ENCODE measurements around the gene TEX29.

Gene TEX29

DNA sequence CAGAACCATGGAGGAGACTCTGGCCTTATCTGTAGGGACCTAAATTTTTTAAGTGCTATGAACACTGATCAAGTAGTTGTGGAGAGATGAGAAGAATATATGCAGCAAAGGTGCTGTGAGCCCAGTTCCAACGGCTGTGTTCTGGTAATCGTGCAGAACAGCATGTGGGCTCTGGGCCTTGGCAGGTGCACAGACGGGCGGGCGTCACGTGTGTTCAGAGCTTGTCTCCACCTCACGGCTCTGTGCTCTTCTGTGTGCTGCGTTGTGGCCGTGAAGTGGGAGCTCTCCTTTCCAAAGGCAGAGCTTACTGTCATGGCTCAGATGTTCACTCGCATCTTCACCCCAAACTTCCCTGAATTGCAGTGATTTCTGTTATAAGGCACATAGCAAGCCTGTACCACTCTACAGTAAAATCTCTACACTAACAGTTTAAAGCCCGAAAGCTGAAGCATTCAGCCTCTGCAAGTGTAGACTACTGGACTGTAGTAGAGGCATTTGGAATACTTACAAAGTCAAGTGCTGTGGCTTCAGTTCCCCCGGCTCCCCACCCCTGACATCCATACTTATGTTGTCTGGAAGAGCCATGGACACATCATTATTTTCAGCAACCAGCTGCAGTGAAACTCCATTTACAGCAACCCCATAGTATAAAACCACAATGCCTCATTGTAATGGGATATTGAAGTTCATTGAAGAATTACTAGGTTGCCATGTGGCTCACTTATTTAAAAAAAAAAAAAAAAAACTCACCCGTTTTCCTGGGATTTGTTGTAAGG, 27.5 kb upstream of the TEX29 start:
- no peak for DNase-seq

DNA sequence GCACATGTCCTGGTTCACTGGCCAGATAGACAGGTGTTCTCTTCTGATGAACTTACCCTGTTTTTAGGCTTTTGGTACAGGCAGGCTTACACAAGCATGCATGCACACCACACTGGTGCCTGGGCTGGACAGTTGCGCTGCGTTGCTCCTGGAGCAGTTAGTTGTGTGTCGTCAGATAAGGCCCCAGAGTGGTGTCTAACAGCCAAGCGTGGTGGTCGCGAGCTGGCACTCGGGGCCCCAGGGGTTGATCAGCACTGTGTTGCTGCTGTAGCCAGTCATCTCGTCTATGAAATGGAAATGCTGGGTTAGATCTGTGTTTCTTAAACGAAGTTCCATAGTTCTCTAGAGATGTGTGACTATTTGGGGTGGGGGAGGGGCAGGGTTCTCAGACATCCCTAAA, 24.6 kb upstream of the TEX29 start:
- no peak for DNase-seq

DNA sequence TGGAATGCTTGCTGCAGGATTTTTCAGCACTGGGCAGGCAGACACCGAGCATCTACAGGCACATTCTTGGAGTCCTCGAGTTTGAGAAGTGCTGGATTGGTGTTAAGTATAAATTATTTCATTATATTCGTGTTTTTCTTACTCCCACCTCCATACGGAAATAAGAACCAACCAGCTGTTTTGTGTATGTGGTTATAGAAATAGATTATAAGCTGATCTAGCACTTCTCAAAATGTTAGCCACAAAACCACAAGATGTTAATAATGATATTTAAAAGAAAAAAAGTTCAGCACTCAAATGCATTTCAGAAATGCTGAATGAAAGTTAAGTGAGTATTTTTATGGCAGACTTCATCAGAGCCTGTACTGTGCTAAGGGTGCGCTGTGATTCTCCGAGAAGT, 24.0 kb upstream of the TEX29 start:
- peak; percentile 7 for DNase-seq

DNA sequence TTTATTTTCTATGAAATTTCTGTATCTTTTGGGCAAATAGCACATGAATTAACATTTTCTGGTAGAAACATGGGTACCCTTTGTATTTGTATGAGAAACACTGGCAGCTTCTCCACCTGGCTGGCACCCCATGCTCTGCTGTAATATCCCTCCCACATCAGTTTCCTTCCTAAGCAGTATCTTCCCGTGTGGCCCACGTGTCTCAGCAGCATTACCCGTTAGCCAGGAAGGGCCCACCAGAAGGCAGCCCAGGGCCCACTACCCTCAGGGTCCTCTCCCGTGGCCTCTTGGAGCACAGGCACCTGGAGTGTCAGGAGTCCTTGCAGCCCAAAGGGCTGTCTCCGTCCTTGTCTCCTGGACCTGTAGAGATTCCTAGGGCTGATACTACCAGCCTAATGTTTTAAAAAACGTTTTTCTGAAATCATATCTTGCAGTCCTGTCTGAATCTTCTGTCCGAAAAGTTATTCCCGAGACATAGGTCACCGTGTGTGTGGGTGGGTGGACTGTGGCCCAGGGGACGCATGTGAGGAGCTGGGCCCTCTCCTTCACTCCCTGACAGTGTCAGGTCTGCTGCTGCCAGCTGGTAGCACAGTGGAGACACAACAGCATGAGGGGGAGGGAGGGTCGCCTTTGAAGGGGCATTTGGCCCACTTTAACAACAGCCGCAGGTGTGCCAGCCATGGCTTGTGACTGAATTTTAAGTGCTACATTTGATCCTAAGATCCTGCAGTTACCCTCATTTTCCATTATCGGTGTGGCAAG, 22.0 kb upstream of the TEX29 start:
- DNase-seq = no peak

DNA sequence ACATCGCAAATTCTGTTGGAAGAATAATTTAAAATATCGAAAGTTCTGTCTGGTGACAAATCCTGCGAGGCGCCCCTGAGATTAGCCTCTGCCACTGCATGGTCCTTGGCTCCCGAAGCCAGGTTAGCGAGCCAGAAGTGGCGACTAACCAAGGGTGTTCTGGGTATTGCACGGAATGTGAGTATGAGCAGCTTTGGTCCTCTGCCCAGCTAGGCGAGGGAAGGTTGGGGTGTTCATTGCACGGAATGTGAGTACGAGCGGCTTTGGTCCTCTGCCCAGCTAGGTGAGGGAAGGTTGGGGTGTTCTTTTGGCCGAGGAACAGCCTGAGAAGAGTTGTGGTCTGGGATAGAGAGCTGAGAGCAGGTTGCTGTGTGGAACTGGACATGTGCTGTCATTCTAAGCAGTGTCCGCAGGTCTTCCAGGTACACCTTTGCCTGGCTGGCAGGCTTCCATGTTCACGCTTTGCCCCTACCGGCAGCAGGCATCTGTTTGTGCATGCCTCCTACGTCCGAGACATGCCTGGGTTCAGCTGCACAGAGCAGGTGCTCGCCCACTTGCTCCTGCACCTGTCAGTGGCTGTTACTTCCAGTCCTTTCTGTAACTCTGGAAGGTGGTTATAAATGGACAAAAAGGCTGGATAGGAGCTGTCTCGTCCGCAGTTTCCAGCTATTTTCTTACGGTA, 18.3 kb upstream of the TEX29 start:
- DNase-seq = no peak

DNA sequence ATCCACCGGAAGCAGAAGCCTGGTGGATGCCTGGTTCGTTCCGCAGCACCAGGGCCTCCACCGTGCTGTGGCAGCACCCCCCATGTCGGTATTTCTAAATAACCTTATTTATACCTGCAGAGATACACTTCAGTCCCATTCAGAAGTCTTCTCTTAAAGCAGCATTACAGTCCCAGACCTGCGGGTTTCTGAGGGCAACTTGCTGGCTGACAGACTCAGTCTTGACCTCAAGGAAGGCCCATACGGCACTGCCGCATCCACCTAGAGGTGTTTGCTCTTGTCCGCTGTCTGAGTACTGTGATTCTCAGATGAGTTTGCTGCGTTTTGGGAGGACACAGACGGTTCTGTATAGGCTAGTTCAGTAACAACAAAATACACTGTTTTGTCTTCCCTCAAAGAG, 16.9 kb upstream of the TEX29 start:
- no peak for DNase-seq

DNA sequence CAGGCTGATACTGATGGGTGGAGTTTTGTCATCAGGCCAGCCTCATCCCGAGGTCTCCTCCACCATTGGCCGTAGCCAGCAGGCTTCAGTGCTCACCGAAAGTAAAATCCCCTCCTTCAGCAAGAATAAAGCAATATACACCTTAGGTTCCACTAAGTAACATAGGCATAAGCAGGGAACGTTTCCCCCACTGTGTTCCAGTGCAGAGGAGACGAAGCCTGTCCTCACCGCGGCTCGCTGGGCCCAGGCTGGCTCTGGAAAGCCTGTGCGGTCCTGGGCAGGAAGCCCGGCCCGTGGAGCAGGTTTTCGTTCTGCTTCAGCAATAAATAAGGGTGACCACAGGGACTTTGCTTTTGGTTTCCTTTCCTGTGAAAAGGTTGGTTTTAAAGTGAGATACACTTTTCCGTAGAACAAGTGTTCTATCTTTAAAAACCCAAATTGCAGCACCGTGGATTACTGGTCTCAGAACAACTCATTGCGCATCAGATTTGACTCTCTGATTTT, 16.3 kb upstream of the TEX29 start:
- DNase-seq = no peak

DNA sequence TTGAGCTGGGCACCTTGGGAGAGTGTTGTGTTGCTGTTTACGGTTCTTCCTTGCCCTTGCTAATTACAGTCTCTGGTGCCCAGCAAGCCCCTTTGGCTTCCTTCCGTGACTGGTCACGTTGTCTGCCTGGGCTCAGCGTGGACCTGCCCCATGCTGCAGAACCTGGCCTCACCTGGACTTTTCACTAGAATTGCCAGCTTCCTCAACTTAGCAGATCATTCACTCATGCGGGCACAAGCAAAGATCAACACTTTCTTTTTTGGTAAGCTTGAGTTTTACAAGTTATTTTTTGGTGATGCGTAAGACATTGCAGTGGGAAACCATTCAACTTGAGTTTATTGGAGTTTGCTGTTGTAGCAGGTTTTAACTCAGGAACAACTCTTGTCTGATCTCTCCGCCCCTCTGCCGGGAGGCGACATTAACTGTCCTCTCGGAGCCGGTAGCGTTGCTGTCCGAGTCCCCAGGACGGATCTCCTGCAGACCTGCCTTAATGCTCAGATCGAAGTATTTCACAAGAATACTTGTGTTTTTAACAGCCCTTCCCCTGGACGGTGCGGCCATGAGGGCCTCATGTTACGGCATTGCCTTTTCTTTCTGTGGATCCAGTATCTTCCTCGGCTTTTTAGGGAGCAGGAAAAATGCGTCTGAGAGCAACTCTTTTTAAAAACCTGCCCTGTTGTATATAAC, 15.7 kb upstream of the TEX29 start:
- no peak for DNase-seq

DNA sequence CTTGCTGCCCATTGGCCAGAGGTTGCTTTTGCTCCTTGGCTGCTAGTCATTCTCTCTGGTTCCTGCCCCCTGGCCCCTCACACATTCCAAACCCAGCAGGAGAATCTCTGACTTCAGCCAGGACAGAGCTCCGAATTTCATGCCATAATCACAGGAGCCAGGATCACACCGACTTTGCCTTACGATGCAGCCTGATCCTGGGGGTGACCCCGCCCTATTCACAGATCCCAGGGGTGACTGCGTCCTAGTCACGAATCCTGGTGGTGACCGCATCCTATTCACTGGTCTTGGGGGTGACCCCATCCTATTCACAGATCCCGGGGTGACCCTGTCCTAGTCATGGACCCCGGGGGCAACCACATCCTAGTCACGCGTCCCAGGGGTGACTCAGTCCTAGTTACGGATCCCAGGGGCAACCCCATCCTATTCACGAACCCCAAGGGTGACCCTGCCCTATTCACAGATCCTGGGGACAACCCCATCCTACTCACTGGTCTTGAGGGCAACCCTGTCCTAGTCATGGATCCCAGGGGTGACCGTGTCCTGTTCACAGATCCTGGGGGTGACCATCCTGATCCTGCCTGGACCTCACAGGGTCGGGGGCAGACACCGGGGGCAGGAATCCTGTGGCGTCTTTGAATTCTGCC, 7.4 kb upstream of the TEX29 start:
- no peak for DNase-seq

DNA sequence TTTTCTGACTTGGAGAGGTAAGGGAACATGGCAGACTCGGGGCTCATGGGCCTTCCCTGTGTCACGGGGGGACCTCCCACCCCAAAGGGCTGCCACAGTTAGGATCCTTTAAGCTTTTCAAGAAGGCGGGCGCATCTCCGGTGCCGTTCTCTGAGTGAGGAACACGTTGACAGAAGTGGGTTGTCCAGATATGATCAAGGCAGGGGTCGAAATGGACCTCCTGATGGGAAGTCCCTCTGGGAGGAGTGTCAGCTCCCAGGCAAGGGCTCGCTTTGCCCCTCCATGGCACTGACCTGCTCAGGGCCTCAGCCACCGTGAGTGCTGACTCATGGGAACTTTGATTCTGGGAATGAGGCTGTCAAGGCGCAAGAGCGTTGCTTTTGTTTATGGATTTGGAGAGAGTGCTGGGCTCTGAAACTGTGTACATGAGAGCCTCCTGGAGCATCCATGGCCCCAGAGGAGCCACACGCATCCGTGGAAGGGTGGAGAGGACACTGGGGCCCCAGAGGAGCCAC, 6.5 kb upstream of the TEX29 start:
- DNase-seq = no peak

DNA sequence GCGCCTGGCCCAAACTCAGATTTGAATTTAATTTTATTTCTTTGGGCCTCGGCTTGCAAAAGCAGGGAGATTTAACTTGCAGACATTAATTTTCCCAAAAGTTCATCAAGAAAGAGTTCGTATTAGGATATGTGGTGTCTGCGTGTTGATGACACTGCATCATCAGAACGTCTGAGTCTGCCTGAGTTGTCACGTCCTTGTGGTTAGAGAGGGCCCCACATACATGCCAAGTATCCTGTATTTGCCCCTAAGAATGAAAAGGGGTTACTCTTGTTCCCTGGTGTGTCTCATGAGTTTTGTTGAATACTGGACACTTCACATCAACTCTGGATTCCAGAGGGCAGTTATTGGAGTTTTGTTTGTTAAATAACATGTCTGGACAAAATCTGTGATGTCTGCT, 5.6 kb upstream of the TEX29 start:
- DNase-seq = no peak

DNA sequence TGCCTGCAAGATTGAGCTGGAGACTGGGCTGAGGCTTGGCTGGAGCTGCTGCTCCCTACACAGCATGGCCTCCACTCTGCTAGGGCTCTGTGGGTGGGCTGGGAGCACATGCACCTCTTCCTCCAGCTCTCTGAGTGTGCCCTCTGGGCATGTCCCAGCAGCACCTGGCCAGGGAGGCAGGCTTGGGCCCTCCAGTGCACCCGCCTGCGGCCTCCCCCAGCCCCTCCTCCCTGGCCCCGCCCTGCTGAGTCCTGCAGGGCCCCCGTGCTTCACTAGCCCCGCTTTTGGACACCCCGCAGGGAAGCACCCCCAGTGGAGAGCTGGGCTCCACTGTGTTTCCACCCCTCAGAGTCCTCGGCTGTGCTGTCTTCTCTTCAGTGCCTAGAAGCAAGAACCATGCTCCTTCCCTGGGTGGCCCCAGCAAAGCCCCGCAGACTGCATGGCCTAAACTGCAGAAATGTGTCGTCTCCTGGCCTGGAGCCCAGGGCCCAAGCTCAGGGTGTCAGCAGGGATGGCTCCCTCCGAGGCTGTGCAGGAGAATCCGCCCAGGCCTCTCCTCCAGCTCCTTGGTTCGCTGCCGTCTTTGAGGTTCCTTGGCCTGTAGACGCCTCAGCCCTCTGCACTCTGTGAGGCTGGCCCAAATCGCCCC, 5.0 kb upstream of the TEX29 start:
- no peak for DNase-seq

DNA sequence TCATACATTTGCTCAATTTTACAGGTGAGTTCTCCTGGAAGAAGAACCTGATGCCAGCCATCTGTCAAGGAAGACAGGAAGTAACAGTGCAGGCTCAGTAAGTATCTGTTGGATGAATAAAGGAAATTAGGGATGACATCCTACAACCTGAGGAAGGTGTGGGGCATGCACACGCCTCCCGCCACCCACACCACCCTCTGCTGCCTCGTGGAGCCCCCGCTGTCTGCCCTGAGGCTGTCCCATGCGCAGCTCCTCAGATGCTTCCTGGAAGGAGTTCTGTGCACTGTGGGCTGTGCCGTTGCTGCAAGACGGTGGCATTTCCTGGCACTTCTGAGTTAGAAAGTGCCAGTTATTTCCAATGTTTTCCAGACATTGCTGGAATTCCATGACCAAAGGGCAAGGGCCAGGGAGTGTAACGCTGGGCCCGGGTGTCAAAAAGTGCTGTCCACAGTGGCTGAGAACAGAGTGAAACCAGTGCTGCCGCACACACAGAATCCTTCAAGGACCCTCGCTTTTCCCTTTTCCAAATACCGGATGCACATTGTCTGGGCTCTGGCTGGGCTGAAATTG, 4.2 kb upstream of the TEX29 start:
- DNase-seq = no peak

DNA sequence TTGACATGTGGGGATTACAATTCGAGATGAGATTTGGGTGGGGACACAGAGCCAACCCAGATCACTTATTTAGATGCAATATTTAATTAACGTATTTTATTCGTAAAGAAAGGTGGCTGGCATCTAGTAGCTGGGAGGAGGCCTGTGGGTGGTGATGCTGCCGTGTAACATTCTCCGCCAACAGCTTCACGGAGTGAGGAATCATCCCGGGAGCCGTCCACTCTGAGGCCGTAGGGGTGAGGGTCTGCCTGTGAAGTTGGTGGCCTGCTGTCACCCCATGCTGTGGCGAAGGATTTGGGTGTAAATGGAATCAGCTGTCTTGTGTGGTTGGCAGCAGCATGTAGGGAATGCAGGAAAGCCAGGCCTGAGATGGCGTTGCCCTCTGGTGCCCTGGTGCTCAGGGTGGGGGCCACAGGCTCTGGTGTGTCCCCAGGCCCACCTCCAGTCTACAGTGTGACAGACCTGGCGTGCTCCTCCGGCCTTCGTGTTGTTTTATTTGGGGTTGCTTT, 3.3 kb upstream of the TEX29 start:
- DNase-seq = no peak

DNA sequence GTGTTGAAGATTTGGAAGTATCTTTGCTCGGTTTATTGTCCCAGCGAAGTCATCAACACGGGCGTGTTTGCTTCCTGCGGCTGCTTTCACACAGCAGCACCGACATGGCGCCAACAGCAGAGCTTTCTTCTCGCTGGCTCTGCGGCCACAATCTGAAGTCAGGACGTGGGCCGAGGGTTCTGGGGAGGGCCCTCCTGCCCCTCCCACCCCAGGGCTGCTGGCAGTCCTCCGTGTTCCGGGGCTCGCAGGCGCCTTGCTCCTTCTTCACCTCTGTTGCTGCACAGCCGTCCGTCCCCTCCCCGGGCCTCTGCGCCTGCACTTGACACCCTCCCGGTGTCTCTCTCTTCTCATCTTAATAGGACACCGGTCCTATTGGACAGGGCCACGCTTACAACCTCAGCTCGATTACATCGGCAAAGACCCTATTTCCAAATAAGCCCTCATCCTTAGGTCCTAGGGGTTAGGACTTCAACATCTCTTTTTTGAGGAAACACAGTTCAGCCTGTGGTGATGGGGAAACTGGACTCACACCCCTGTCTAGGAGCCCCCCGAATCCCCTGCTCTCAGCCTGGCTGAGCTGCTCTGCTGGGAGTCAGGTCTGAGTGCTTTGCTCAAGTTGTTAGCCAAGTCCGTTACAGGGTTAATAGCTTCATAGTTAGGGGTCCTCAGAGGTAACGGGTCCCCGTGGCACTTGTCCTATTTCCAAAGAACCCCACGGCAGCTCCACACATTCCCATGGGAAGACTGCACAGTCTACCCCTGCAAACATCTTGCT, 2.7 kb upstream of the TEX29 start:
- no peak for DNase-seq

DNA sequence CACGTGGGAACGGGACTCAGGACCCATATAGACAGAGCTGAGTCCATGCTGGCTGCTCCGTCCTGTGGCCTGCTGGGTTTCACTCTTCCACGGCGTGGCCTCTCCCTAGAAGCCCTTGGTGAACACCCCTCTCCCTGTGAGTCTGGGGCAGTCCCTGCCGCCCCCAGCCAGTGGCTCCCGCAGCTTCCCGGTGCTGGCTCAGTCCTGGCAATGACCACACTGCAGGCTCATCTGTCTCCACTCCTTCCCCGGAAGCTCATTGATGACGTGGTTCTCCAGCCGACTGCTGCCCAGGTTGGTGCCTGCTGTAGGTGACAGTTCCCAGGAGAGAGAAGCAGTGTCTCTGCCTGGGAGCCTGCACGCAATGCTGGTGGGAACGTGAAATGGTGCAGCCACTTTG, 2.1 kb upstream of the TEX29 start:
- DNase-seq = no peak

DNA sequence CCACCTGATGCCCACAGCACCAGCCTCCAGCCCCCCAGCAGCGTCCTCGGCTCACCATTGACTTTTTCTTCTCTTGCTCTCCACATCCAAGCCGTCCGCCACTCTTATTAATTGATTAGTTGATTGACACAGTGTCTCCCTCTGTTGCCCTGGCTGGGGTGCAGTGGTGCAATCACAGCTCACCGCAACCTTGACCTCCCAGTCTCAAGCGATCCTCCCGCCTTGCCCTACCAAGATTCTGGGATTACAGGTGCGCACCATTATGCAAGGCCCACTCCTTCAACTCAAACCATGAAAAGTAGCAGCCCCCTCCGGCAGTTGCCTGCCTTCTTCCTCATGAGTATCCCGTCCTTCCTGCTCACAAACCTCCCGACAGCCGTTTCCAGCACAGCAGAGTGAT, 921 bp upstream of the TEX29 start:
- DNase-seq = no peak

DNA sequence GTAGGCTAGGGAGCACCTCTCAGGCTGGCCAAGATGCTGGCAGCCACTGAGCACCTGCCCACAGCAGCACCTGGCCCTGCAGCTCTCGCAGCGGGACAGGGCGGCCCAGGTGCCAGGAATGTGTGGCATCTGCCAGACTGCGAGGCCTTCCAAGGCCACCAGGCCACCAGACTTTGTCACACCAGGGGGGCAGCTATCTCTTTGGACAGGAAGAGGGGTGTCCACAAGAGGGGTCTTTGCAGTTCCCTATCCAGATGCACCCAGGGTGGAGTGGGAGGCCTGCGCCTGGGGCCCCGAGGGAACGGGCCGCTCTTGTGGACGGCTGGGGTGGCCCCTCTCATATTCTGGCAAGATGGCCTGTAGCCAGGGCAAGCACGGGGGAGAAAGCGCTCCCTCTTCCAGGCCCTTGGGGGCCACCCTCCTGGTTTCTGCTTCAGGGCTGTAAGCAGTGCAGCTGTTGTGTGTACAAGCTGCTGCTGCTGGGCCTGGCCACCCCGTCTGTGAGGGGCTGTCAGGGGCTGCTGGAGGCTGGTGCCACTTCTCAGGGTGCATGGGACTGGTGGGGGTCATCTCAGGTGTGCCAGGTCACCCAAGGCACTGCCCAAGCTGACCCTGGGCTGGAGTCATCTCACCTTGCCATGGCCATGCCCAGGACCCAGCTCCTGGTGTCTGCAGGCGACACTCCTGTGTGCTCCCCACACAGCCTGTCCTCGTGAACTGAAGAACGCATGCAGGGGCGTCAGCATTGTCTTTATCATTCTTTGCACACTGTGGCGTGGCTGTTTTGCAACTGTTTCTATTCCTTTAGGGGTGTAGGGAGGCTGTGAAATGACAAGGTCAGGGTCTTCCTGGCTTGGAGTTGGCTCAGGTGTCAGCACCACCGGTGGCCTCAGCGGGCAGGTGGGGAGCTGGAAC, 1.8 kb downstream of the TEX29 start:
- no peak for DNase-seq

DNA sequence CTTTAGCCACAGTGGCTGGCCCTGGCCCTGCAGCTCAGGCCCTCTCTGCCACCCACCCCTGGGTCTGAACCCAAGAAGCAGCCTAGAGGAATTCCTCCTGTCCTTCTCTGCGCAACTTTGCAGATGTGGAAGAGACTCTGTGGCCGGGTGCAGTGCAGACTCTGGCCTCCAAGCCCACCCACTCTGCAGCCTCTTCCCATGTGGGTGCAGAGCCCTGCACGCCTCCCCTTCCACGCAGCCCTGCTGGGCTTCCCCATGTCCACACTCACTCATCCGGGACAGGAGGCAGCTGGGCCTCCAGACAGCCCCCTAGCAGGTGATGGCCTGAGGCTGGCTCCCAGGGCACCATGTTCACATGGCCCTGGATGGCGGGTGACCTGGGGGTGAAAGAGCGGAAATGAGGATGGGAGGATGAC, 2.5 kb downstream of the TEX29 start:
- DNase-seq = no peak
